Embryonic facial prominence (tissue), 1 donor: ENCODE data around the gene GRIK4.

Experiments
- DNase-seq: peaks from one replicate; pipeline ENCODE4 v3.0.0-alpha.2; 2016; ENCODE audit errors: extremely low spot score

Gene GRIK4

GRCh38 chr11:120882175-120882574 lies 370.6 kb downstream of the GRIK4 start:
- DNase-seq, result peak; percentile 59

DNA sequence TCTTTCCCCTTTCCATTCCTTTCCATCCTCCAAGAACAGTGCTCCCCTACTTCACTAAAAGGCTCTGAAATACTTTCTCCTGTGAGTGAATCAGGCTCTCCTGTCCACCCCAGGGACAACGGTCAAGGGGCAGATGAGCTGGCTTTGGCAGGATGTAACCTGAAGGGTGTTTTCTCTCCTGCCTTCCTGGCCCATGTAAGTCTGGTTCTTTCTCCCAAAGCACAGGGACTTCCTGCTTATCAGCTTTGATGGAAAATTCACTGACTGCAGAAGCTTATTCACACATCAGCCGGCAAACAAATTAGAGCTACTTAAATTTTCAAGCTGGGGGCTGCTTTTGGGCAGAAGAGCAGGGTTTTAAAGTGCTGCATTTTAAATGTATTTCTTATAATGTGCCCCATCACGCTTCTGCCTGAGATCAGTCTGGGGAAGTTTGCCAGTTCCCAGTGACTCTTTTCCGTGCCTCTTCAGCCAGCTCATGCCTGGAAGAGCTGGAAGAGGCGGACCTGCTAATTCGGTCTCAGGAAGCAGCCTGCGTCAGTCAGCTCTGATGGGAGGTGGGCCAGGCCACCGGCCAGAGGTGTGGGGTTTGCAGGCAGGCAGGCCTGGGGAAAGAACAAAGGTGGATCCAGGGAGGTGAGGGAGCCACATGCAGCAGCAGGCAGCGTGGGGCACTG lies 372.0 kb downstream of the GRIK4 start:
- no peak for DNase-seq

DNA sequence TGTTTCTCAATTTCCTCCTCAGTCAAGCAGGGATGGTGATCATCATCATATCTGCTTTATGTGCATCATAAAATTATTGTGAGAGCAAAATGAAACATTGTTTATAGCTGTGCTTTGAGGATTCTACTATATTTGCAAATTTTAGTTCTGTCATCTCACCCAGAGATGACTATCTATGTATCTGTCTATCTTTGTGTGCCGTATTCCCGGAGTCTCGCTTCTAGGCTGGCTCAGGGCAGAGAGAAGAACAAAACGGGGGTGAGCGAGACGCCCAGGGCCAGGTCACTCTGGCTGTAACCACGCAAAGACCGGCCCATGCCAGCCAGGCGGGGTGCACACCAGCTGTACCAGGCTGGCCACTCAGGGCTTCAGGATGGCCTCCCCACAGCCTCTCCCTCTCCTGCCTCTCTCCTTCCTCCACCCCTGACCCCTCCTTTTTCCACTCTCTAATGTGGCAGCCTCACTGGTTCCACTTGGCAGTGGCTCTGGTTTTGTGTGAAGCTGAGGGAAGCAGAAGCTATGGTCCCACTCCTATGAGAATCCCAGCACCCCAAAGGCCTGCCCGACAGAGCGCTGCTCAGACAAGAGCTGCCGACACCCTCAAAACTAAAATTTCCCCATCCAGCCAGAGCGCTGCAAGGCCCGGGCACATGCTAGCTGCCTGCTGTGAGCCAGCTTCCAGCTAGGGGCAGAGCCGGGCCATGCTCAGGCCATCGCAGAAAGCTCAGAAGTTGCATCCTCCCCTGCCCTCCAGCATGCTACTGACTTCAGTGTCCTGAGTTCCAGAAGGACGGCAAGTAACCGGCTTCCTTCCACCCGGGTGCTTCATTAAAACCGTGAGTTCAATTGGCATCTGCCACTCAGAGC lies 372.8 kb downstream of the GRIK4 start:
- no peak for DNase-seq

GRCh38 chr11:120890609-120891320 lies 379.2 kb downstream of the GRIK4 start:
- DNase-seq, result no peak

- no peak for DNase-seq
Measured at GRCh38 chr11:120893440-120894201, 382.1 kb downstream of the GRIK4 start.

GRCh38 chr11:120894202-120894985 lies 382.8 kb downstream of the GRIK4 start:
- no peak for DNase-seq

- no peak for DNase-seq
Measured at GRCh38 chr11:120896687-120897086, 385.1 kb downstream of the GRIK4 start.

DNA sequence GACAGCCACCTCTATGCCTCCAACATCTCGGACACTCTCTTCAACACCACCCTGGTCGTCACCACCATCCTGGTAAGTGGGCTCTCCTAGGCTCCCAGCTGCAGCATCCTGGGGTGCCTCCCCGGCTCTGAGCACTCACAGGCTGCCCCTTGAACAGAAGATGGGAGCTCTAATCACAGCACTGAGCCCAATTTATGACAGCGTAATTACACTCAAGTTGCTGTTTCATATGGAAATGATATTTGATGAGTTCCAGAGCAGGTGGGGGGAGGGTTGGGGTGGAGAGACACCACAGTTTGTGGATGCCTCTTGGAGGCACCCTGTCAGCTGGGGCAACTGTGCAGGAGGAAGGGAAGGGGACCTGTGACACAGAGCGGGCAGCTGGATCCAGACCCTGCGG lies 387.0 kb downstream of the GRIK4 start:
- no peak for DNase-seq

DNA sequence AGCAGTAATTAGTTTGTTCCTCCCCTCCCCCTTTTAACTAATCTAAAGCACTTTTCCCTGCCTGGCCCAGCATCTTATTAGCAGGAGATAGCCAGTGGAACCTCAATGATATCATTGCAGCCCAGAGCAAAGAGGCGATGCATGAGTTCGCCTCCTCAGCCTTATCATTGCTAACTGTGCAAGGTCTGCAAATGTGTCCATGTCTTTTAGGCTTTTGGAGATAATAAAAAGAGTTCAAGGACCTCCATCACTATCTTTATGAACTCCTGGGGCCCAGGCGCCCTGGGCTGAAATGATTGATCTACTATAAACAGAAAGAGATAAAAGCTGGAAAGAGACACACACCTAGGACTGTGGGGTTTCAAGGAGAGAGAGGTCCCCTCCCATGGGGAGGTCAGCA lies 388.2 kb downstream of the GRIK4 start:
- DNase-seq, result no peak

- no peak for DNase-seq
Measured at GRCh38 chr11:120900643-120901042, 389.1 kb downstream of the GRIK4 start.

DNA sequence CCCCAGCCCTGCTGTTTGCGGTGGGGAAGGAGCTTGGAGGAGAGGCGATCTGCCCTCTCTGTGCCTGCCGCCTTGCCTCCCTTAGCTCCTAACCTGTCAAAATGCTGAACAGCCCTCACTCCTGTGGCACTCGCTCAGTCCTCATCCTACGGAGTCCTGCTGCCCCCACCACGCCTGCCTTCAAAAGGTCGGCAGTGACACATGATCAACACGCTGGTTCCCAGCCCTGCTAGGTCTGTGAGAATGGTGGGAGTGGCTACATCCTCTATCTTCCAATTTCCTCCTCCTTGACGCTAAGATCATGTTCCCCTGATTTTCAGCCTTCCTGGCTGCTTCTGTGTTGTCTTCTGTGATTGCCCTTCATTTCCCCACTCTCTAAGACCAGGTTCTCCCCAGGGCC lies 392.1 kb downstream of the GRIK4 start:
- DNase-seq, result no peak

- DNase-seq, result no peak
Measured at GRCh38 chr11:120904116-120904515, 392.6 kb downstream of the GRIK4 start.

GRCh38 chr11:120906766-120907165 lies 395.2 kb downstream of the GRIK4 start:
- no peak for DNase-seq

DNA sequence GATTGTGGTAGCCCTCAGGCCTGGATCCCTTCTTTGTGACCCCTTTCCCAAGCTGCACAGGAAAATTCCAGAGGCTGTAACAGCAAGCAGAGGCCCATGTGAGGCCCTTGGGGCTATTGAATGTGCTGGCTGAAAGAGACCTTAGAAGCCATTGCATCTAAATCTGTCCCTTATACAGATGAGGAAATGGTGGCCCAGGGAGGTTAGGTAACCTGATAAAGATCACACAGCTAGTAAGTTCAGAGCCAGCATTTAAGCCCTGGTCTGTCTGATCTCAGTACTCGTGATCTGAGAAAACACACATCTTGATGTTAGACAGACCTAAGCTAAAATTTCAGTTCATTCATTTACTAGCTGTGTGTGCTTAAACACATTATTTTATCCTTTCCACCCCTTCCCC lies 396.4 kb downstream of the GRIK4 start:
- DNase-seq, result no peak

- no peak for DNase-seq
Measured at GRCh38 chr11:120908461-120909181, 397.1 kb downstream of the GRIK4 start.

DNA sequence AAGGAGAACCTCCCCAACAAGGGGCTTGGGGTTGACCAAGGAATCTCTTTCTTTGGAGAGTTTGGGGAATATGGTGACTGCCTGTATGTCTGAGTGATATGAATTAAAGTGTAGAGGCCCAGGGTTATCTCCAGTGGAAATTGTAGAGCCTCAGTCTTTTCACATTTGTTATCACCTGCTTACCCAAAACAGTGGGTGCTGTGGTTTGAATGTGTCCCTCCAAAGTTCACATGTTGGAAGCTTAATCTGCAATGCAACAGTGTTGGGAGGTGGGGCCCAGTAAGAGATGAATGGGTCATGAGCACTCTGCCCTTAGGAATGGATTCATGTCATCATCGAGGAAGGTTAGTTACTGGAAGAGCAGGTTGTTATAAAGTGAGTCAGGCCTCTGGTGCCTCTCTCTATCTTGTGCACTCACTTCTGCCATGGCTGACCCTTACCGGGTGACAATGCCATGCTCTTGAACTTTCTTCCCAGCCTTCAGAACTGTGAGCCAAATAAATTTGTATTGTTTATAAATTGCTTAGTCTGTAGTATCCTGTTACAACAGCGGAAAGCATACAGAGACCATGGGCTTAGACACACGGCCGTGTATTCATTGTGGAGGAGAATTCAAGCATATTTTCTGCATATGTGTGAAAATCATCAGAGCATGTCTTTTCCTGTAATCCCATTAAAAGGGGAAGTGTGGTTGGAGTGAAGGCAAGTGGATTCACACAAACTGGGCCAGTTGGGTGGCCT lies 398.3 kb downstream of the GRIK4 start:
- no peak for DNase-seq

GRCh38 chr11:120911943-120912342 lies 400.4 kb downstream of the GRIK4 start:
- no peak for DNase-seq

DNA sequence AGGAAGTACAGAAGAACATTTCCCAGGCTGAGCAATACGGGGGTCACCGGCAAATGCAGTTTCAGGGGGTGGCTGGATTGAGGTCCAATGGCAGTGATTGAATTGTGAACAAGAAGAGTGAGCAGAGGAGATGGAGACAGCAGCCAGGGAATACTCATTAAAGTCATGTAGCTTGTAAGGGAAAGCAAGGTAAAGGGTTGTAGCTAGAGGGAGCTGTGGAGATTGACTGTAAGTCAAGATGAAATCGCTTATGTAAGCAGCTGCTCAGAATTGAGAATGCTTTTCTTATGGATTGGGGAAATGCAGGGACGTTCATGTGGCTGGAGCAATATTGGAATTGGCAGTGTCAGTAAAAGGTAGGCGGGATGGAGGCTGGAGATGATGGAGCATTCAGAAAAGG lies 401.0 kb downstream of the GRIK4 start:
- no peak for DNase-seq

DNA sequence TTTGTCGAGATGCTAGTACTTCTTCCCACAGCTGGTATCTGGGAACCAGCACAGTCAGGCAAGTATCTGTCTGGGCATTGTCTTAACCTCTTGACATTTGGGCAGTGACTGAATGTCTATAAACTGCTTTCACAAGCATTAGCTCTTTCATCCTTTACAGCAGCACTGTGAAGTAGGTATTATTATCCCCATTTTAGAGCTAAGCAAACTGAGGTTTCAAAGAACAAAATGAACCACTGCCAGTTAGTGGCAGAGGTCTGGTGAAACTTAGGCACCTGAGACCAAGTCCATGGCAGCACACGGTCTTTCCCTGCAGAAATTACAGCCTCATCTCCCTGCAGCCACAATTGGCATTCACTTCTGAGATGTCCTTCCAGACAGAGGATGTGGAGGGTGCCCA lies 401.4 kb downstream of the GRIK4 start:
- DNase-seq, result no peak

- no peak for DNase-seq
Measured at GRCh38 chr11:120914021-120914420, 402.5 kb downstream of the GRIK4 start.
